H1 (cell line): ENCODE data around the gene MYOM3. TPM values are rescaled to one million over a fixed set of nuclear protein-coding genes. Genes with fewer than 3 reads are reported as not detected.
A peak's percentile ranks its signal among the peaks of the same experiment; 100 is the strongest.

Experiments used
- CTCF ChIA-PET: fragments of 300-600 bp; sonication (Branson Sonifier 250); formaldehyde crosslinking; loops from one replicate; lab custom pipeline; 2021; ENCODE audit not compliant: partially characterized antibody; lab: Charles Lee
- POLR2A ChIA-PET: fragments of 300-600 bp; sonication (Branson Sonifier 250); formaldehyde crosslinking; loops from one replicate; lab custom pipeline; 2021; ENCODE audit warnings: inconsistent platforms; ENCODE audit not compliant: partially characterized antibody; lab: Charles Lee
- DNase-seq, 2 experiments: peaks; one replicate each; pipeline versions ENCODE4 v3.0.0 to v3.0.0-alpha.2; 2010 to 2022; ENCODE audit warnings: low spot score in 2 of 2, low read depth in 1 of 2, mixed read lengths in 1 of 2
- FAIRE-seq: peaks from 2 replicates; lab custom pipeline; 2011; peaks lifted over from hg19 to GRCh38; lab: Jason Lieb, UNC
- H2AFZ ChIP-seq: 2 replicates; pipeline ENCODE4 v1.8.1; 2012; ENCODE audit warnings: low read length, inconsistent platforms
- H2AK5ac ChIP-seq: 2 replicates; pipeline ENCODE4 v1.6.1; 2013; ENCODE audit warnings: low read depth, low read length
- H2BK120ac ChIP-seq: replicated peaks from 2 replicates; pipeline ENCODE3; 2013; ENCODE audit warnings: low read depth, low read length, inconsistent platforms
- H2BK12ac ChIP-seq: 2 replicates; pipeline ENCODE4 v1.6.1; 2013; ENCODE audit warnings: low read depth, low read length
- H2BK15ac ChIP-seq: 2 replicates; pipeline ENCODE4 v1.6.1; 2013; ENCODE audit warnings: low read length
- H2BK20ac ChIP-seq: 2 replicates; pipeline ENCODE4 v1.6.1; 2013; ENCODE audit warnings: low read length
- H2BK5ac ChIP-seq: 2 replicates; pipeline ENCODE4 v1.6.1; 2013; ENCODE audit warnings: low read depth, low read length
- H3K14ac ChIP-seq: 2 replicates; pipeline ENCODE4 v1.6.1; 2013; ENCODE audit warnings: inconsistent platforms; ENCODE audit not compliant: insufficient read length
- H3K18ac ChIP-seq: 2 replicates; pipeline ENCODE4 v1.6.1; 2013; ENCODE audit warnings: low read length; ENCODE audit errors: extremely low read depth
- H3K23ac ChIP-seq: 2 replicates; pipeline ENCODE4 v1.6.1; 2013; ENCODE audit warnings: inconsistent platforms; ENCODE audit not compliant: insufficient read length
- H3K23me2 ChIP-seq: 2 replicates; pipeline ENCODE4 v1.6.1; 2013; ENCODE audit warnings: low read depth, low read length
- H3K27ac ChIP-seq: 2 replicates; pipeline ENCODE4 v1.6.1; 2011; ENCODE audit warnings: low read depth, low read length, inconsistent platforms
- H3K27me3 ChIP-seq, 4 experiments: replicated peaks in 1 of 4; 1 replicate in 1 of 4; 2 replicates in 3 of 4; pipeline versions ENCODE4 v1.6.1 to v1.8.1; 2011 to 2013; ENCODE audit warnings: low read length in 3 of 4, mild to moderate bottlenecking in 3 of 4, inconsistent platforms in 2 of 4, mixed read lengths in 2 of 4, moderate library complexity in 1 of 4; ENCODE audit not compliant: control insufficient read depth in 3 of 4, insufficient read depth in 3 of 4; ENCODE audit errors: extremely low read depth in 1 of 4
- H3K36me3 ChIP-seq, 4 experiments: 2 replicates each; pipeline versions ENCODE4 v1.6.1 to v1.8.1; 2011 to 2013; ENCODE audit warnings: mild to moderate bottlenecking in 4 of 4, low read length in 3 of 4, moderate library complexity in 2 of 4, control low read depth in 1 of 4, inconsistent platforms in 1 of 4; ENCODE audit not compliant: insufficient read depth in 4 of 4, control insufficient read depth in 2 of 4
- H3K4ac ChIP-seq: replicated peaks from 2 replicates; pipeline ENCODE3; 2013; ENCODE audit warnings: low read length, low read depth, mixed read lengths, inconsistent platforms; ENCODE audit not compliant: insufficient read length
- H3K4me1 ChIP-seq, 4 experiments: replicated peaks in 1 of 4; 1 replicate in 1 of 4; 2 replicates in 3 of 4; pipeline versions ENCODE4 v1.6.1 to v1.8.1; 2011 to 2013; ENCODE audit warnings: low read length in 3 of 4, inconsistent platforms in 2 of 4, mixed read lengths in 1 of 4; ENCODE audit not compliant: insufficient read depth in 4 of 4, control insufficient read depth in 3 of 4
- H3K4me2 ChIP-seq, 2 experiments: 2 replicates each; pipeline versions ENCODE4 v1.6.1 to v1.8.1; 2011 to 2013; ENCODE audit warnings: low read depth in 2 of 2, low read length in 2 of 2, control low read depth in 1 of 2, inconsistent platforms in 1 of 2, mild to moderate bottlenecking in 1 of 2; ENCODE audit not compliant: insufficient read depth in 1 of 2
- H3K4me3 ChIP-seq, 4 experiments: fragments of 200-600, 300-600 bp in 1 of 4; sonication (generic), shearing (Covaris generic), sonication (Bioruptor Twin) in 1 of 4; 2 replicates each; pipeline versions ENCODE4 v1.5.1 to v1.8.1; 2011 to 2016; ENCODE audit warnings: low read length in 4 of 4, low read depth in 3 of 4, control low read depth in 2 of 4, inconsistent platforms in 2 of 4, mild to moderate bottlenecking in 2 of 4, mixed read lengths in 1 of 4, moderate library complexity in 1 of 4; ENCODE audit not compliant: insufficient read depth in 2 of 4; ENCODE audit errors: extremely low read depth in 1 of 4
- H3K56ac ChIP-seq: replicated peaks from 2 replicates; pipeline ENCODE3; 2013; ENCODE audit warnings: low read depth, mild to moderate bottlenecking, mixed read lengths, low read length, inconsistent platforms; ENCODE audit not compliant: insufficient read length
- H3K79me1 ChIP-seq: 2 replicates; pipeline ENCODE4 v1.6.1; 2013; ENCODE audit warnings: low read depth, low read length, control low read depth
- H3K79me2 ChIP-seq, 2 experiments: 2 replicates each; pipeline versions ENCODE4 v1.6.1 to v1.8.1; 2012 to 2013; ENCODE audit warnings: low read length in 2 of 2, mild to moderate bottlenecking in 2 of 2, inconsistent platforms in 1 of 2; ENCODE audit not compliant: insufficient read depth in 2 of 2, control insufficient read depth in 1 of 2
- H3K9ac ChIP-seq, 4 experiments: replicated peaks in 1 of 4; 1 replicate in 1 of 4; 2 replicates in 3 of 4; pipeline versions ENCODE4 v1.6.1 to v1.8.1; 2011 to 2013; ENCODE audit warnings: low read depth in 3 of 4, low read length in 3 of 4, control low read depth in 2 of 4, mild to moderate bottlenecking in 2 of 4, moderate library complexity in 2 of 4, inconsistent platforms in 1 of 4; ENCODE audit errors: extremely low read depth in 1 of 4
- H3K9me3 ChIP-seq, 2 experiments: 2 replicates each; pipeline versions ENCODE4 v1.6.1 to v1.8.1; 2012 to 2013; ENCODE audit warnings: mild to moderate bottlenecking in 2 of 2, moderate library complexity in 2 of 2, control low read depth in 1 of 2, inconsistent platforms in 1 of 2, low read depth in 1 of 2, low read length in 1 of 2, mixed read lengths in 1 of 2; ENCODE audit not compliant: insufficient read depth in 2 of 2
- H4K20me1 ChIP-seq, 2 experiments: replicated peaks in 1 of 2; 2 replicates each; pipeline versions ENCODE3 to v1.8.1; 2011 to 2013; ENCODE audit warnings: inconsistent platforms in 2 of 2, low read length in 2 of 2, mild to moderate bottlenecking in 1 of 2; ENCODE audit not compliant: insufficient read depth in 2 of 2, control insufficient read depth in 1 of 2
- H4K5ac ChIP-seq: 2 replicates; pipeline ENCODE4 v1.6.1; 2013; ENCODE audit warnings: low read length, low read depth, mixed read lengths, inconsistent platforms; ENCODE audit not compliant: insufficient read length
- H4K8ac ChIP-seq: 2 replicates; pipeline ENCODE4 v1.8.0; 2013; ENCODE audit warnings: mild to moderate bottlenecking, moderate library complexity, low read length, inconsistent platforms; ENCODE audit not compliant: insufficient read depth; ENCODE audit errors: extremely low read depth
- H4K91ac ChIP-seq: replicated peaks from 2 replicates; pipeline ENCODE3; 2013; ENCODE audit warnings: low read length, mixed read lengths, inconsistent platforms; ENCODE audit not compliant: insufficient read length
- BCL11A ChIP-seq, 2 experiments: IDR thresholded peaks; one replicate each; pipeline ENCODE4 v1.6.1; 2011; ENCODE audit warnings: low read depth in 2 of 2, low read length in 2 of 2, mild to moderate bottlenecking in 2 of 2
- CEBPB ChIP-seq: IDR thresholded peaks from 2 replicates; pipeline ENCODE4 v1.6.1; 2012; ENCODE audit warnings: low read depth, low read length
- CHD1 ChIP-seq: IDR thresholded peaks from 2 replicates; pipeline ENCODE4 v1.6.1; 2012; ENCODE audit warnings: low read depth, low read length, improper control_type of control experiment
- GTF2F1 ChIP-seq: IDR thresholded peaks from 2 replicates; pipeline ENCODE4 v1.6.1; 2012; ENCODE audit warnings: low read depth, low read length, improper control_type of control experiment, borderline replicate concordance
- HDAC6 ChIP-seq: IDR thresholded peaks from one replicate; pipeline ENCODE4 v1.7.1; 2012; ENCODE audit warnings: low read depth, mild to moderate bottlenecking, inconsistent platforms, low read length, moderate library complexity
- JUND ChIP-seq: IDR thresholded peaks from 2 replicates; pipeline ENCODE4 v1.6.1; 2011; ENCODE audit warnings: mild to moderate bottlenecking, improper control_type of control experiment, low read length
- NANOG ChIP-seq: IDR thresholded peaks from 2 replicates; pipeline ENCODE4 v1.6.1; 2011; ENCODE audit warnings: low read length, low read depth, mild to moderate bottlenecking, inconsistent platforms; ENCODE audit not compliant: insufficient read depth, poor library complexity, severe bottlenecking
- RNF2 ChIP-seq: fragments of 200-900, 300-1000 bp; sonication (generic); IDR thresholded peaks from 2 replicates; pipeline ENCODE4 v1.7.1; 2016; ENCODE audit warnings: borderline replicate concordance, low read depth, mild to moderate bottlenecking, antibody characterized with exemption, low read length; ENCODE audit not compliant: poor library complexity, severe bottlenecking; ENCODE audit errors: missing control alignments
- RXRA ChIP-seq: IDR thresholded peaks from 2 replicates; pipeline ENCODE4 v1.6.1; 2011; ENCODE audit warnings: low read depth, mild to moderate bottlenecking, low read length, moderate library complexity; ENCODE audit not compliant: insufficient read depth
- SIRT6 ChIP-seq: IDR thresholded peaks from one replicate; pipeline ENCODE4 v1.7.1; 2012; ENCODE audit warnings: low read length, inconsistent platforms
- SP4 ChIP-seq: IDR thresholded peaks from 2 replicates; pipeline ENCODE4 v1.6.1; 2012; ENCODE audit warnings: low read length, inconsistent platforms
- SRF ChIP-seq: IDR thresholded peaks from 2 replicates; pipeline ENCODE4 v1.6.1; 2011; ENCODE audit warnings: mild to moderate bottlenecking, low read depth, low read length, moderate library complexity
- TBP ChIP-seq: IDR thresholded peaks from 2 replicates; pipeline ENCODE4 v1.6.1; 2011; ENCODE audit warnings: low read depth, low read length, improper control_type of control experiment
- TEAD4 ChIP-seq: IDR thresholded peaks from 2 replicates; pipeline ENCODE4 v1.6.1; 2012; ENCODE audit warnings: low read depth, low read length, inconsistent platforms, mixed read lengths
- WGBS, 2 experiments: shearing (Covaris generic) in 1 of 2; methylation state at CpG; one replicate each; pipeline versions ENCODE4 v1.1.6 to v1.1.7; 2013 to 2015; ENCODE audit warnings: low lambda C conversion rate in 2 of 2, mixed read lengths in 2 of 2, inconsistent platforms in 1 of 2, low coverage in 1 of 2, missing lambda C conversion rate in 1 of 2; ENCODE audit not compliant: insufficient replicate concordance in 2 of 2, insufficient coverage in 1 of 2, insufficient read length in 1 of 2; ENCODE audit errors: extremely low coverage in 1 of 2, missing lambda C conversion rate in 1 of 2; 5-methylcytosine and 5-hydroxymethylcytosine counted together
- polyA plus RNA-seq, 7 experiments: library from polyadenylated mRNA; depleted of rRNA in 3 of 7; stranded (reverse) in 5 of 7; unstranded in 2 of 7; fragments of >200 nt in 5 of 7; fragments of 200-250 nt in 2 of 7; gene quantifications; 1 replicate in 5 of 7; 2 replicates in 1 of 7; 4 replicates in 1 of 7; pipeline versions ENCODE4 v1.2.1 to v1.2.3, GENCODE V29; 2011 to 2013; ENCODE audit warnings: missing spikeins in 2 of 7, mixed read lengths in 2 of 7
- total RNA-seq: library from RNA; stranded (reverse); fragmentation: NEBNext Ultra II Directional; extraction: Animal tissue kit (Norgen Biotek cat#: 25700); gene quantifications from 2 replicates; pipeline ENCODE4 v1.2.1, GENCODE V29; 2021

The MYOM3 gene
- total and polyA plus RNA-seq, 2 of the 8 experiments (the other 6 are each of a cell fraction or from before 2014, with no cell fraction given), result 0.08 to 0.09 TPM

GRCh38 chr1:24104854-24105253 is 7.1 kb downstream of the MYOM3 start:
- H3K4me2 ChIP-seq, result no peak overlapping the region
- H2AK5ac ChIP-seq, result no peak overlapping the region
- no peaks in the 10 kb centered on the region for H3K79me1 ChIP-seq
- H2BK15ac ChIP-seq, result 0 out of 2 replicates have a peak overlapping the region, but pooled peaks have one; percentile 31
- no peaks in the 10 kb centered on the region for H3K9me3 ChIP-seq
- H4K91ac ChIP-seq, result no peak overlapping the region
- H4K20me1 ChIP-seq, result no peaks in the 10 kb centered on the region
- H4K5ac ChIP-seq, result no peak overlapping the region
- no peak overlapping the region for H3K9ac ChIP-seq
- FAIRE-seq (no peak), DNase-seq (no peak)
- H4K8ac ChIP-seq, result no peak overlapping the region
- peaks cover 0 to 5% (median 2%) of the 10 kb centered on the region in 4 experiments; a peak in 3 of 7 replicates for H3K4me1 ChIP-seq
- no peak overlapping the region for H3K23ac ChIP-seq
- H2BK12ac ChIP-seq, result 0 out of 2 replicates have a peak overlapping the region, but pooled peaks have one; percentile 17
- 79% methylated on average over 3 of the region's 7 CpGs; no CpG with 5 or more reads in 1 of the 2 experiments for WGBS, 2 experiments
- POLR2A ChIA-PET, result interaction anchor here (1.0 to 1.3 kb wide), 5 partner anchors 10 to 145 kb away, joined by 3 to 5 read pairs (median 3); partner anchors contain the start of gene PNRC2
- no peak overlapping the region for H3K14ac ChIP-seq
- no peak overlapping the region for H2BK5ac ChIP-seq
- no peak overlapping the region for H3K4ac ChIP-seq
- H2AFZ ChIP-seq, result no peak overlapping the region
- no peaks in the 10 kb centered on the region for H3K27me3 ChIP-seq
- CTCF ChIA-PET, result interaction anchor here (0.6 to 2.7 kb wide), 10 partner anchors 9 to 86 kb away, joined by 3 to 10 read pairs (median 4); no protein-coding TSS in a partner anchor
- no peak overlapping the region for H2BK20ac ChIP-seq
- no peak overlapping the region for H3K18ac ChIP-seq
- no peak overlapping the region for H3K4me3 ChIP-seq
- H3K27ac ChIP-seq, result no peak overlapping the region
- H3K56ac ChIP-seq, result no peak overlapping the region
- H3K23me2 ChIP-seq, result no peaks in the 10 kb centered on the region
- no peak overlapping the region for H2BK120ac ChIP-seq
- no peaks in the 10 kb centered on the region for H3K79me2 ChIP-seq
- H3K36me3 ChIP-seq, result no peaks in the 10 kb centered on the region
- TF ChIP-seq BCL11A (IDR thresholded peaks at IDR 0.05; ENCODE audit: low read depth in 2 of 2, low read length in 2 of 2), result no peak
- TF ChIP-seq NANOG, result no peak
- no peak for TF ChIP-seq TEAD4
- no peak for TF ChIP-seq RNF2
- TF ChIP-seq JUND, result no peak
- TF ChIP-seq TBP, result no peak
- TF ChIP-seq SP4, result no peak
- no peak for TF ChIP-seq CEBPB
- TF ChIP-seq RXRA, result no peak
- no peak for TF ChIP-seq SRF
- TF ChIP-seq SIRT6, result no peak
- no peak for TF ChIP-seq CHD1
- no peak for TF ChIP-seq HDAC6
- no peak for TF ChIP-seq GTF2F1
